PC-9 (cell line): ENCODE data around the gene STXBP5L.

Experiments
- CTCF ChIP-seq: fragments of 200-600 bp; sonication (generic); conservative IDR thresholded peaks from 2 replicates; pipeline ENCODE4 v1.6.1; 2017; ENCODE audit warnings: mixed run types, antibody characterized with exemption, mild to moderate bottlenecking, moderate library complexity
- EZH2 ChIP-seq: fragments of 200-600 bp; sonication (generic); IDR thresholded peaks from 2 replicates; pipeline ENCODE4 v1.8.0; 2017; ENCODE audit warnings: antibody characterized with exemption, low read depth

DNA sequence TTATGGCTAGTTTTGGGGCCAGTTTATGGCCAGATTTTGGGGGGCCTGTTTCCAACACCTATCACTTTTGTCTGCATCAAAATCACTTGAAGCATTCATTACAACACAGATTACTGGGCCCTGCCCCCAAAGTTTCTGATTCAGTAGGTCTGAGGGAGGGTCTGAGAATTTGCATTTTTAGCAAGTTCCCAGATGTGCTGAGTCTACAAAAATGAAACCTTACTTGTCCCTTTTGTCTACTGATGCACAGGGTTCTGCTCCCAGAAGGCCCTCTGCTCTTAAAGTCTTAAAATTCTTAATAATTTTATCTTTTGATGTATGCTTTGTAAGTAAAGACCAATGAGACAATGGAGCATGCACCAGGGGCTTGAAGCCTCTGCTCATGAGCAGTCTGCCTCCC lies 491.8 kb downstream of the STXBP5L start:
- TF ChIP-seq CTCF (no peak), EZH2 (no peak)
